ENCODE results near the gene GRIP1. TPM values are rescaled to one million over a fixed set of nuclear protein-coding genes. Genes with fewer than 3 reads are reported as not detected.
A peak's percentile ranks its signal among the peaks of the same experiment; 100 is the strongest.
"Not testable (repeated sequence)": the region's sequence is repeated elsewhere in the genome, so short reads cannot be mapped to it uniquely, and the experiment has no call there.

Gene GRIP1
- total RNA-seq, 1 donor from 2014 or later = 3.1 TPM

- no peaks in the 10 kb centered on the region for H3K27me3 ChIP-seq (ENCODE audit: control insufficient read depth in 3 of 3, insufficient read depth in 3 of 3, low read length in 3 of 3)
Observed at GRCh38 chr12:66312189-66312588, 366.7 kb downstream of the GRIP1 start.

GRCh38 chr12:66309606-66310005 is 369.3 kb downstream of the GRIP1 start:
- H3K27ac ChIP-seq (ENCODE audit: low read depth, low read length) = no peak overlapping the region
- H3K27me3 ChIP-seq (ENCODE audit: control insufficient read depth in 3 of 3, insufficient read depth in 3 of 3, low read length in 3 of 3) = no peaks in the 10 kb centered on the region
- no peaks in the 10 kb centered on the region for H3K36me3 ChIP-seq (ENCODE audit: control insufficient read depth in 3 of 3, insufficient read depth in 3 of 3, low read length in 3 of 3)
- no peak overlapping the region for H3K9ac ChIP-seq (ENCODE audit: low read depth in 1 of 3, low read length in 3 of 3)
- H3K4me3 ChIP-seq (ENCODE audit: low read length in 3 of 3) = no peak overlapping the region
- no peaks in the 10 kb centered on the region for H3K9me3 ChIP-seq (ENCODE audit: control insufficient read depth in 3 of 3, low read length in 3 of 3)
- no peaks in the 10 kb centered on the region for H3K4me1 ChIP-seq (ENCODE audit: control insufficient read depth in 3 of 3, insufficient read depth in 3 of 3, low read length in 3 of 3)

More at GRCh38 chr12:66312189-66312588, 366.7 kb downstream of the GRIP1 start:
- no peaks in the 10 kb centered on the region for H3K4me1 ChIP-seq (ENCODE audit: control insufficient read depth in 3 of 3, insufficient read depth in 3 of 3, low read length in 3 of 3)
- H3K4me3 ChIP-seq (ENCODE audit: low read length in 3 of 3) = no peak overlapping the region
- no peaks in the 10 kb centered on the region for H3K36me3 ChIP-seq (ENCODE audit: control insufficient read depth in 3 of 3, insufficient read depth in 3 of 3, low read length in 3 of 3)
- H3K9me3 ChIP-seq (ENCODE audit: control insufficient read depth in 3 of 3, low read length in 3 of 3) = no peaks in the 10 kb centered on the region
- no peak overlapping the region for H3K27ac ChIP-seq (ENCODE audit: low read depth, low read length)
- no peak overlapping the region for H3K9ac ChIP-seq (ENCODE audit: low read depth in 1 of 3, low read length in 3 of 3)

- Histone ChIP-seq H3K9ac (ENCODE audit: low read depth in 1 of 3, low read length in 3 of 3) (no peak overlapping the region), H3K9me3 (ENCODE audit: control insufficient read depth in 3 of 3, low read length in 3 of 3) (no peaks in the 10 kb centered on the region), H3K4me3 (ENCODE audit: low read length in 3 of 3) (no peak overlapping the region), H3K27ac (ENCODE audit: low read depth, low read length) (no peak overlapping the region), H3K27me3 (ENCODE audit: control insufficient read depth in 3 of 3, insufficient read depth in 3 of 3, low read length in 3 of 3) (no peaks in the 10 kb centered on the region), H3K36me3 (ENCODE audit: control insufficient read depth in 3 of 3, insufficient read depth in 3 of 3, low read length in 3 of 3) (no peaks in the 10 kb centered on the region), H3K4me1 (ENCODE audit: control insufficient read depth in 3 of 3, insufficient read depth in 3 of 3, low read length in 3 of 3) (peaks cover 0 to 4% (median 0%) of the 10 kb centered on the region in 3 donors)
Observed at GRCh38 chr12:66304296-66304900, 374.5 kb downstream of the GRIP1 start.

- not testable (repeated sequence) for H3K27me3 ChIP-seq (ENCODE audit: control insufficient read depth in 3 of 3, insufficient read depth in 3 of 3, low read length in 3 of 3); H3K4me3 ChIP-seq (ENCODE audit: low read length in 3 of 3); H3K4me1 ChIP-seq (ENCODE audit: control insufficient read depth in 3 of 3, insufficient read depth in 3 of 3, low read length in 3 of 3); H3K36me3 ChIP-seq (ENCODE audit: control insufficient read depth in 3 of 3, insufficient read depth in 3 of 3, low read length in 3 of 3); H3K27ac ChIP-seq (ENCODE audit: low read depth, low read length); H3K9me3 ChIP-seq (ENCODE audit: control insufficient read depth in 3 of 3, low read length in 3 of 3); H3K9ac ChIP-seq (ENCODE audit: low read depth in 1 of 3, low read length in 3 of 3)
Observed at GRCh38 chr12:66303316-66303804, 375.5 kb downstream of the GRIP1 start.

GRCh38 chr12:66302827-66303169 is 376.1 kb downstream of the GRIP1 start:
- Histone ChIP-seq H3K27ac (ENCODE audit: low read depth, low read length) (peak overlapping the region; percentile 65), H3K4me3 (ENCODE audit: low read length in 3 of 3) (peak overlapping the region; percentile 85 to 95 (median 94)), H3K36me3 (ENCODE audit: control insufficient read depth in 3 of 3, insufficient read depth in 3 of 3, low read length in 3 of 3) (no peaks in the 10 kb centered on the region), H3K4me1 (ENCODE audit: control insufficient read depth in 3 of 3, insufficient read depth in 3 of 3, low read length in 3 of 3) (peaks cover 0 to 4% (median 0%) of the 10 kb centered on the region in 3 donors), H3K9me3 (ENCODE audit: control insufficient read depth in 3 of 3, low read length in 3 of 3) (no peaks in the 10 kb centered on the region), H3K27me3 (ENCODE audit: control insufficient read depth in 3 of 3, insufficient read depth in 3 of 3, low read length in 3 of 3) (no peaks in the 10 kb centered on the region), H3K9ac (ENCODE audit: low read depth in 1 of 3, low read length in 3 of 3) (peak overlapping the region; percentile 30 to 84 (median 76))

- H3K36me3 ChIP-seq (ENCODE audit: control insufficient read depth in 3 of 3, insufficient read depth in 3 of 3, low read length in 3 of 3) = no peaks in the 10 kb centered on the region
- H3K4me3 ChIP-seq (ENCODE audit: low read length in 3 of 3) = peak within 1 kb of the TSS; percentile 87 to 95 (median 94)
- no peaks in the 10 kb centered on the region for H3K9me3 ChIP-seq (ENCODE audit: control insufficient read depth in 3 of 3, low read length in 3 of 3)
- peak within 1 kb of the TSS; percentile 30 to 84 (median 76) for H3K9ac ChIP-seq (ENCODE audit: low read depth in 1 of 3, low read length in 3 of 3)
- peaks cover 0 to 4% (median 0%) of the 10 kb centered on the region in 3 donors for H3K4me1 ChIP-seq (ENCODE audit: control insufficient read depth in 3 of 3, insufficient read depth in 3 of 3, low read length in 3 of 3)
- H3K27ac ChIP-seq (ENCODE audit: low read depth, low read length) = peak within 1 kb of the TSS; percentile 65
- no peaks in the 10 kb centered on the region for H3K27me3 ChIP-seq (ENCODE audit: control insufficient read depth in 3 of 3, insufficient read depth in 3 of 3, low read length in 3 of 3)
Observed at GRCh38 chr12:66301944-66302826, 376.7 kb downstream of the GRIP1 start, which contains the start of gene HELB. HELB (plus strand) TSS chr12:66302493; CDS start chr12:66302604, 111 bp downstream.

- H3K4me1 ChIP-seq (ENCODE audit: control insufficient read depth in 3 of 3, insufficient read depth in 3 of 3, low read length in 3 of 3) = peaks cover 0 to 4% (median 0%) of the 10 kb centered on the region in 3 donors
- H3K27ac ChIP-seq (ENCODE audit: low read depth, low read length) = no peak overlapping the region
- no peaks in the 10 kb centered on the region for H3K27me3 ChIP-seq (ENCODE audit: control insufficient read depth in 3 of 3, insufficient read depth in 3 of 3, low read length in 3 of 3)
- H3K9me3 ChIP-seq (ENCODE audit: control insufficient read depth in 3 of 3, low read length in 3 of 3) = no peaks in the 10 kb centered on the region
- no peak overlapping the region for H3K9ac ChIP-seq (ENCODE audit: low read depth in 1 of 3, low read length in 3 of 3)
- no peak overlapping the region for H3K4me3 ChIP-seq (ENCODE audit: low read length in 3 of 3)
- no peaks in the 10 kb centered on the region for H3K36me3 ChIP-seq (ENCODE audit: control insufficient read depth in 3 of 3, insufficient read depth in 3 of 3, low read length in 3 of 3)
Observed at GRCh38 chr12:66297923-66298322, 381.0 kb downstream of the GRIP1 start.

Small RNA genes within 50 kb of the gene (small RNA-seq; reads per million reads assigned to genes)
- not detected for gene OSBPL9P5
